Measurements from ENCODE around the gene FHDC1. TPM values are rescaled to one million over a fixed set of nuclear protein-coding genes. Genes with fewer than 3 reads are reported as not detected.

FHDC1 gene
- total RNA-seq, 1 donor from 2014 or later, result 0.75 TPM

GRCh38 chr4:152926959-152927358, 9.2 kb upstream of the FHDC1 start:
- Histone ChIP-seq H3K4me1 (no peaks in the 10 kb centered on the region), H3K27me3 (no peaks in the 10 kb centered on the region), H3K36me3 (no peaks in the 10 kb centered on the region), H3K9me3 (no peaks in the 10 kb centered on the region), H3K4me3 (no peak overlapping the region), H3K27ac (no peak overlapping the region)
- intact Hi-C loops (cut with DNase I), result no loop called here
- TF ChIP-seq CTCF (IDR thresholded peaks at IDR 0.05), result no peak
- no peak for DNase-seq (ENCODE audit: low spot score in 2 of 2)

DNA sequence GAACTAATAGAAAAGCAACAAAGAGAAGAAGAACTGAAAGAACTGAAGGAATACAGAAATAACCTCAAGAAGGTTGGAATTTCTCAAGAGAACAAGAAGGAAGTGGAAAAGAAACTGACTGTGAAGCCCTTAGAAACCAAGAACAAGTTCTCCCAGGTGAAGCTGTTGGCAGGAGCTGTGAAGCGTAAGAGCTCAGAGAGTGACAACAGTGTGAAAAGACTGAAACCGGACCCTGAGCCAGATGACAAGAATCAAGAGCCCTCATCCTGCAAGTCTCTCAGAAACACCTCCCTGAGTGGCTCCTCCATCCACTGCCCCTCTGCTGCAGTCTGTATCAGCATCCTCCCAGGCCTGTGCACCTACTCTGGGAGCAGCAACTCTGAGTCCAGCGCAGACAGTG, 8.4 kb upstream of the FHDC1 start:
- Histone ChIP-seq H3K9me3 (no peaks in the 10 kb centered on the region), H3K27ac (no peak overlapping the region), H3K4me3 (no peak overlapping the region), H3K27me3 (no peaks in the 10 kb centered on the region), H3K36me3 (no peaks in the 10 kb centered on the region), H3K4me1 (no peaks in the 10 kb centered on the region)
- TF ChIP-seq CTCF (IDR thresholded peaks at IDR 0.05), result no peak
- intact Hi-C loops (cut with DNase I), result no loop called here
- DNase-seq (ENCODE audit: low spot score in 2 of 2), result no peak

GRCh38 chr4:152928286-152928685, 7.8 kb upstream of the FHDC1 start:
- no peaks in the 10 kb centered on the region for H3K36me3 ChIP-seq
- TF ChIP-seq CTCF (IDR thresholded peaks at IDR 0.05), result no peak
- H3K9me3 ChIP-seq, result no peaks in the 10 kb centered on the region
- H3K4me1 ChIP-seq, result no peaks in the 10 kb centered on the region
- H3K27ac ChIP-seq, result no peak overlapping the region
- H3K4me3 ChIP-seq, result no peak overlapping the region
- DNase-seq (ENCODE audit: low spot score in 2 of 2), result no peak
- no peaks in the 10 kb centered on the region for H3K27me3 ChIP-seq
- intact Hi-C loops (cut with DNase I), result no loop called here

DNA sequence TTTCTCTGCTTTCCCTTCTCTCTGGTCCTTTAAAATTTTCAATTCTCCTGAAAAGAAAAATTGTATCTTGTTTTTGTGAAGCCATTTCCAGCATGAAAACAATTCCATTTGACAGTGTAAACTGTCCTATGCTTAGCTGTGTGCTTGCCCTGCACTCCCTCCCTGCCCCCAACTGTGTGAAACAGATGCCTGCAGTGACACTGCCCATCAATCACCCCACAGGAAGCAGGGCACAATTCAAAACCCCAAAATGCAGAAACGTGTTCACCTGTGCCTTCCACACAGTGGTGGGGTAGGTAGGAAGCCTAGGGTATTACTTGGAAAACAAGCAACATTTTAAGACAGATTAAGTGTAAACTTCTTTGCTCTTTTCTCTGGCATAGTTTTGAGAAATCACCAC, 6.2 kb upstream of the FHDC1 start:
- no peak overlapping the region for H3K27ac ChIP-seq
- H3K4me3 ChIP-seq, result no peak overlapping the region
- H3K4me1 ChIP-seq, result no peaks in the 10 kb centered on the region
- no peak for TF ChIP-seq CTCF (IDR thresholded peaks at IDR 0.05)
- intact Hi-C loops (cut with DNase I), result no loop called here
- no peak for DNase-seq (ENCODE audit: low spot score in 2 of 2)
- no peaks in the 10 kb centered on the region for H3K9me3 ChIP-seq
- H3K27me3 ChIP-seq, result no peaks in the 10 kb centered on the region
- no peaks in the 10 kb centered on the region for H3K36me3 ChIP-seq

DNA sequence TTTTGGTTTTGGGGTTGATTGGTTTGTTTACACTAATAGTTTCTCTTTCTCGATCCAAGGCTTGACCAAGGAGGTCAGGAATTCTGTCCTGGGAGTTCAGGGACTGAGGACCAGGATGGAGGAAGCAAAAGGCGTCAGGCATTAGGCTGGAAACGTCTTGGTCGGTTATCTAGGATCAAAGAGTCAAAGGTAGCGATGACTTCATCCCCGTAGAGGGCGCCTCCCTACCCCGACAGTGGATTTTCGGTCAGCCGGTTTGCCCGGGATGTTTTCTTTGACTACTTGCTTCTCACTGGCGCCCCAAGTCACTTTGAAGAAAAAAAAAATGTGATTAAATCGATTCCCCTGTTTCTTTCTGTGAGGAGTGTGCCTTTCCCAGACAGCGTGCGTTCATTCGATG, 980 bp upstream of the FHDC1 start:
- no peak for DNase-seq (ENCODE audit: low spot score in 2 of 2)
- H3K4me1 ChIP-seq, result peaks cover 11% of the 10 kb centered on the region in 2 donors
- no peaks in the 10 kb centered on the region for H3K9me3 ChIP-seq
- TF ChIP-seq CTCF (IDR thresholded peaks at IDR 0.05), result no peak
- H3K27ac ChIP-seq, result no peak overlapping the region
- no peaks in the 10 kb centered on the region for H3K36me3 ChIP-seq
- H3K27me3 ChIP-seq, result peaks cover 4% of the 10 kb centered on the region
- no peak overlapping the region for H3K4me3 ChIP-seq
- intact Hi-C loops (cut with DNase I), result no loop called here

Measured in ascending aorta (tissue), 2 donors.